ENCODE data around the gene FDXACB1.

DNA sequence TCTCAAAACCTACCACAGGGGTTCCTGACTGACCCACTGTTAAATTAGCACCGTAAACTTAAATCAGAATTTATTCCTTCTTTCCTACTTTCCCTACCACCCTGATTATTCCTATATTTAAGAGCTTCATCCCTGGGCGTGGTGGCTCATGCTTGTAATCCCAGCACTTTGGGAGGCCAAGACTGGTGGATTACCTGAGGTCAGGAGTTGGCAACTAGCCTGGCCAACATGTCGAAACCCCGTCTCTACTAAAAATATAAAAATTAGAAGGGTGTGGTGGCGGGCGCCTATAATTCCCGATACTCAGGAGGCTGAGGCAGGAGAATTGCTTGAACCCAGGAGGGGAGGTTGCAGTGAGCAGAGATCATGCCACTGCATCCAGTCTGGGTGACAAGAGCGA, 27.9 kb downstream of the FDXACB1 start:
- no peak for TF ChIP-seq POU2F2 (IDR thresholded peaks at IDR 0.05; ENCODE audit: low read depth, low read length)
- TF ChIP-seq TAF1 (IDR thresholded peaks at IDR 0.05; ENCODE audit: low read depth, low read length) = no peak
- no peak for TF ChIP-seq POLR2A (IDR thresholded peaks at IDR 0.05; ENCODE audit: low read depth, low read length)
- no peak for TF ChIP-seq POLR2AphosphoS5 (IDR thresholded peaks at IDR 0.05; ENCODE audit: low read depth, low read length)
- TF ChIP-seq SPI1 (IDR thresholded peaks at IDR 0.05; ENCODE audit: low read depth, low read length) = no peak
- no peak for TF ChIP-seq PAX5 (IDR thresholded peaks at IDR 0.05; ENCODE audit: insufficient read depth, low read length, severe bottlenecking)

Data from GM12891 (cell line).